GM18526 (cell line): ENCODE measurements around the gene IQSEC2.

Source experiments
- POLR2A ChIP-seq: IDR thresholded peaks from 3 replicates; pipeline ENCODE4 v1.6.1; 2011; ENCODE audit not compliant: insufficient read length; ENCODE audit errors: extremely low read depth

The IQSEC2 gene

GRCh38 chrX:53223068-53223693, 58.2 kb downstream of the IQSEC2 start:
- TF ChIP-seq POLR2A: no peak
